HCT116 (cell line): ENCODE measurements around the gene ADK. TPM values are rescaled to one million over a fixed set of nuclear protein-coding genes. Genes with fewer than 3 reads are reported as not detected.

Experiments
- ATAC-seq: fragments of 200-7000 bp; cut with Tn5 transposase; 2 replicates; pipeline ENCODE4 v1.9.1; 2020; ENCODE audit warnings: mild to moderate bottlenecking, moderate library complexity
- BruUV-seq: library from RNA; stranded (reverse); fragments of 400-500 nt; replicated peaks from 2 replicates; lab custom pipeline; 2021; lab: Mats Ljungman, UMichigan
- CTCF ChIA-PET: fragments of 300-600 bp; sonication (Branson Sonifier 250); formaldehyde crosslinking; loops from one replicate; lab custom pipeline; 2021; ENCODE audit warnings: antibody characterized with exemption; lab: Charles Lee
- POLR2A ChIA-PET: fragments of 300-600, 350-600 bp; sonication (Branson Sonifier 250); formaldehyde crosslinking; loops from one replicate; lab custom pipeline; 2021; ENCODE audit warnings: antibody characterized with exemption; lab: Charles Lee
- RAD21 ChIA-PET, 2 experiments: fragments of 300-600 bp; sonication (Branson Sonifier 250); formaldehyde crosslinking; loops; one replicate each; lab custom pipeline; 2023; ENCODE audit warnings: low total read pairs in 2 of 2; ENCODE audit not compliant: uncharacterized antibody in 2 of 2, unreplicated experiment in 2 of 2, low non-redundant PET in 1 of 2; lab: Charles Lee
- DNase-seq: peaks from one replicate; pipeline ENCODE4 v3.0.0-alpha.2; 2010; ENCODE audit warnings: low read depth, low spot score
- H2AFZ ChIP-seq: fragments of 200-600 bp; shearing (Covaris generic), sonication (generic); 2 replicates; pipeline ENCODE4 v1.6.1; 2017; ENCODE audit warnings: low read depth, mixed run types, mixed read lengths, antibody characterized with exemption, low read length; ENCODE audit not compliant: poor library complexity, severe bottlenecking
- H3K27ac ChIP-seq: 2 replicates; pipeline ENCODE4 v1.5.1; 2012; ENCODE audit warnings: low read depth, low read length
- H3K27me3 ChIP-seq: fragments of 200-600 bp; sonication (generic); 2 replicates; pipeline ENCODE4 v1.6.1; 2016; ENCODE audit warnings: mixed run types, low read length, mixed read lengths; ENCODE audit not compliant: insufficient read depth
- H3K36me3 ChIP-seq, 2 experiments: fragments of 200-500 bp in 1 of 2; fragments of 200-600 bp in 1 of 2; sonication (Bioruptor generic) in 1 of 2; sonication (generic) in 1 of 2; 2 replicates each; pipeline versions ENCODE4 v1.5.1 to v1.6.1; 2014 to 2016; ENCODE audit warnings: low read length in 2 of 2, inconsistent platforms in 1 of 2, mixed read lengths in 1 of 2, mixed run types in 1 of 2; ENCODE audit not compliant: insufficient read depth in 2 of 2, control insufficient read depth in 1 of 2
- H3K4me1 ChIP-seq, 2 experiments: fragments of 200-600 bp in 1 of 2; sonication (generic) in 1 of 2; 2 replicates each; pipeline versions ENCODE4 v1.5.1 to v1.6.1; 2012 to 2017; ENCODE audit warnings: low read length in 2 of 2, inconsistent platforms in 1 of 2, mild to moderate bottlenecking in 1 of 2, mixed read lengths in 1 of 2, mixed run types in 1 of 2, moderate library complexity in 1 of 2; ENCODE audit not compliant: insufficient read depth in 2 of 2, control insufficient read depth in 1 of 2
- H3K4me2 ChIP-seq: fragments of 200-600 bp; sonication (generic); 2 replicates; pipeline ENCODE4 v1.6.1; 2017; ENCODE audit warnings: mixed run types, low read length, mixed read lengths
- H3K4me3 ChIP-seq, 2 experiments: fragments of 200-600 bp in 1 of 2; sonication (generic) in 1 of 2; replicated peaks in 1 of 2; 2 replicates each; pipeline ENCODE4 v1.5.1; 2011 to 2016; ENCODE audit warnings: low read length in 2 of 2, control low read depth in 1 of 2, low read depth in 1 of 2, mild to moderate bottlenecking in 1 of 2, mixed read lengths in 1 of 2, mixed run types in 1 of 2
- H3K79me2 ChIP-seq: fragments of 200-600 bp; sonication (generic); 2 replicates; pipeline ENCODE4 v1.6.1; 2017; ENCODE audit warnings: mild to moderate bottlenecking, mixed run types, low read length, moderate library complexity, mixed read lengths; ENCODE audit not compliant: insufficient read depth
- H3K9ac ChIP-seq: fragments of 200-600 bp; sonication (generic); 2 replicates; pipeline ENCODE4 v1.6.1; 2016; ENCODE audit warnings: low read length, mixed read lengths
- H3K9me2 ChIP-seq: fragments of 200-600 bp; sonication (generic), shearing (Covaris generic); 2 replicates; pipeline ENCODE4 v1.6.1; 2017; ENCODE audit warnings: mixed run types, mild to moderate bottlenecking, moderate library complexity; ENCODE audit not compliant: insufficient read depth
- H3K9me3 ChIP-seq, 2 experiments: fragments of 200-500 bp in 1 of 2; fragments of 200-600 bp in 1 of 2; sonication (Bioruptor generic) in 1 of 2; sonication (generic) in 1 of 2; 2 replicates each; pipeline ENCODE4 v1.6.1; 2014 to 2017; ENCODE audit warnings: low read length in 2 of 2, mixed read lengths in 2 of 2, inconsistent platforms in 1 of 2, low read depth in 1 of 2, mild to moderate bottlenecking in 1 of 2, mixed run types in 1 of 2, moderate library complexity in 1 of 2; ENCODE audit not compliant: control insufficient read depth in 1 of 2, insufficient read depth in 1 of 2
- H4K20me1 ChIP-seq: fragments of 200-600 bp; sonication (generic), shearing (Covaris generic); 2 replicates; pipeline ENCODE4 v1.6.1; 2017; ENCODE audit warnings: mixed run types, mild to moderate bottlenecking, moderate library complexity; ENCODE audit not compliant: insufficient read depth
- EGR1 ChIP-seq: IDR thresholded peaks from 2 replicates; pipeline ENCODE4 v1.6.1; 2012; ENCODE audit warnings: low read depth
- EZH2 ChIP-seq: fragments of 200-600 bp; sonication (generic); IDR thresholded peaks from 2 replicates; pipeline ENCODE4 v1.6.1; 2017; ENCODE audit warnings: antibody characterized with exemption, mixed run types
- EZH2phosphoT487 ChIP-seq: fragments of 200-600 bp; IDR thresholded peaks from 2 replicates; pipeline ENCODE4 v1.6.1; 2018; ENCODE audit warnings: antibody characterized with exemption, borderline replicate concordance
- SIN3A ChIP-seq: IDR thresholded peaks from 2 replicates; pipeline ENCODE4 v1.6.1; 2012; ENCODE audit warnings: low read depth
- SP1 ChIP-seq: IDR thresholded peaks from 2 replicates; pipeline ENCODE4 v1.6.1; 2012; ENCODE audit warnings: low read depth
- TCF7L2 ChIP-seq: IDR thresholded peaks from 2 replicates; pipeline ENCODE4 v1.7.0; 2011; ENCODE audit warnings: borderline replicate concordance, inconsistent platforms; ENCODE audit not compliant: insufficient read depth, insufficient read length; ENCODE audit errors: extremely low read depth
- ZFX ChIP-seq: fragments of 450-650 bp; IDR thresholded peaks from 2 replicates; pipeline ENCODE4 v1.6.1; 2017
- intact Hi-C: fragments of 100-400 bp; cut with micrococcal nuclease; formaldehyde crosslinking; loops from 2 replicates; pipeline ENCODE4 v1.10.0; 2022
- total RNA-seq: library from RNA; stranded (reverse); gene quantifications from one replicate; pipeline ENCODE4 v1.2.1, GENCODE V29; 2021; ENCODE audit not compliant: unreplicated experiment
- TF ChIP-seq, protein P1 (sequence below): IDR thresholded peaks from 2 replicates; pipeline ENCODE4 v1.6.1; 2012; ENCODE audit warnings: low read depth
- TF ChIP-seq, protein P2 (sequence below): IDR thresholded peaks from 2 replicates; pipeline ENCODE4 v1.6.1; 2012

The ADK gene
- total RNA-seq, 1 experiment from 2014 or later: 55.0 TPM

DNA sequence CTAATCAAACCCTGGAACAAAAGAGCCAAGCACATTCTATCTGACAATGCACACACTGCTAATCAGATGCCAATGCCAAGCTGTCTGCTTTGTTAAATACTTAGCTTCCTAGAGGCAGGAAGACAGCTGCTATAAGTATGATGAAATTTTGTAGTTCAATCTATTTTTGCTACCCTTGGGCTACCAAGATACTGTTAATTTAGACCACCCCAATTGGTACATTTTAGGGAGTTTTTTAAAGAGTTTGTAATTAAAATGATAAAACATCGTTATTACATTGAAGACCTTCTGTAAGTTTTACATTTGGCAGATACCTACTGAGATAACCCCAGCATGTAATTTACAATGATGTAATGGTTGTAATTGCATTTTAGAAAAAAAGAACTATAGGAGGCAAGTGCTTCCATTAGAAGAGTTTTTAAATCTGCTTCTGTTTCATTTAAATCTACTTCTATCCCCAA is 268.5 kb downstream of the ADK start:
- Histone ChIP-seq H3K27me3 (no peaks in the 10 kb centered on the region), H2AFZ (no peak overlapping the region), H3K36me3 (no peaks in the 10 kb centered on the region), H3K9me3 (no peaks in the 10 kb centered on the region), H3K4me1 (peaks cover 0 to 7% of the 10 kb centered on the region in 2 experiments; a peak in 1 of 4 replicates), H3K4me2 (no peak overlapping the region), H3K4me3 (no peak overlapping the region), H3K9ac (no peak overlapping the region)
- DNase-seq: no peak
- no TSS peak for BruUV-seq
- ChIA-PET POLR2A (no interaction called here), RAD21 (no interaction called here), CTCF (interaction anchor here (1.0 to 1.6 kb wide), 5 partner anchors 9 to 84 kb away, joined by 3 to 6 read pairs (median 3); no protein-coding TSS in a partner anchor)
- intact Hi-C loops: loop anchor here (10.0 kb wide), 1 partner anchor 675 kb away; a partner anchor contains a TSS
- ATAC-seq: no peak
- TF ChIP-seq, protein P1, sequence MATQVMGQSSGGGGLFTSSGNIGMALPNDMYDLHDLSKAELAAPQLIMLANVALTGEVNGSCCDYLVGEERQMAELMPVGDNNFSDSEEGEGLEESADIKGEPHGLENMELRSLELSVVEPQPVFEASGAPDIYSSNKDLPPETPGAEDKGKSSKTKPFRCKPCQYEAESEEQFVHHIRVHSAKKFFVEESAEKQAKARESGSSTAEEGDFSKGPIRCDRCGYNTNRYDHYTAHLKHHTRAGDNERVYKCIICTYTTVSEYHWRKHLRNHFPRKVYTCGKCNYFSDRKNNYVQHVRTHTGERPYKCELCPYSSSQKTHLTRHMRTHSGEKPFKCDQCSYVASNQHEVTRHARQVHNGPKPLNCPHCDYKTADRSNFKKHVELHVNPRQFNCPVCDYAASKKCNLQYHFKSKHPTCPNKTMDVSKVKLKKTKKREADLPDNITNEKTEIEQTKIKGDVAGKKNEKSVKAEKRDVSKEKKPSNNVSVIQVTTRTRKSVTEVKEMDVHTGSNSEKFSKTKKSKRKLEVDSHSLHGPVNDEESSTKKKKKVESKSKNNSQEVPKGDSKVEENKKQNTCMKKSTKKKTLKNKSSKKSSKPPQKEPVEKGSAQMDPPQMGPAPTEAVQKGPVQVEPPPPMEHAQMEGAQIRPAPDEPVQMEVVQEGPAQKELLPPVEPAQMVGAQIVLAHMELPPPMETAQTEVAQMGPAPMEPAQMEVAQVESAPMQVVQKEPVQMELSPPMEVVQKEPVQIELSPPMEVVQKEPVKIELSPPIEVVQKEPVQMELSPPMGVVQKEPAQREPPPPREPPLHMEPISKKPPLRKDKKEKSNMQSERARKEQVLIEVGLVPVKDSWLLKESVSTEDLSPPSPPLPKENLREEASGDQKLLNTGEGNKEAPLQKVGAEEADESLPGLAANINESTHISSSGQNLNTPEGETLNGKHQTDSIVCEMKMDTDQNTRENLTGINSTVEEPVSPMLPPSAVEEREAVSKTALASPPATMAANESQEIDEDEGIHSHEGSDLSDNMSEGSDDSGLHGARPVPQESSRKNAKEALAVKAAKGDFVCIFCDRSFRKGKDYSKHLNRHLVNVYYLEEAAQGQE: no peak
- TF ChIP-seq EZH2: no peak
- no peak for TF ChIP-seq ZFX
- no peak for TF ChIP-seq SIN3A
- no peak for TF ChIP-seq EGR1
- no peak for TF ChIP-seq TCF7L2
- no peak for TF ChIP-seq EZH2phosphoT487
- TF ChIP-seq, protein P2, sequence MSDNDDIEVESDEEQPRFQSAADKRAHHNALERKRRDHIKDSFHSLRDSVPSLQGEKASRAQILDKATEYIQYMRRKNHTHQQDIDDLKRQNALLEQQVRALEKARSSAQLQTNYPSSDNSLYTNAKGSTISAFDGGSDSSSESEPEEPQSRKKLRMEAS: no peak
- TF ChIP-seq SP1: no peak
- TF ChIP-seq, all 23 proteins: peak for 0
- no peaks in the 10 kb centered on the region for H3K9me2 ChIP-seq
- no peak overlapping the region for H3K27ac ChIP-seq
- H3K79me2 ChIP-seq: no peaks in the 10 kb centered on the region
- no peaks in the 10 kb centered on the region for H4K20me1 ChIP-seq
